DOHH2 (cell line): ENCODE data around the gene LTB4R2.

Source experiments
- H3F3A ChIP-seq: fragments of 200-600 bp; sonication (generic), shearing (Covaris generic); 2 replicates; pipeline ENCODE4 v1.6.0; 2016; ENCODE audit warnings: antibody characterized with exemption, mild to moderate bottlenecking; ENCODE audit not compliant: control insufficient read depth, insufficient read depth
- H3K27ac ChIP-seq: fragments of 200-600 bp; sonication (generic); 2 replicates; pipeline ENCODE4 v1.5.1; 2014; ENCODE audit warnings: low read depth, mild to moderate bottlenecking, low read length, moderate library complexity
- H3K27me3 ChIP-seq: fragments of 200-600 bp; sonication (generic); 2 replicates; pipeline ENCODE4 v1.6.1; 2014; ENCODE audit warnings: mild to moderate bottlenecking, low read length, mixed read lengths; ENCODE audit not compliant: control insufficient read depth
- H3K36me3 ChIP-seq: fragments of 200-600 bp; sonication (generic); 2 replicates; pipeline ENCODE4 v1.6.1; 2014; ENCODE audit warnings: mild to moderate bottlenecking, low read length, moderate library complexity, mixed read lengths; ENCODE audit not compliant: control insufficient read depth
- H3K4me1 ChIP-seq: fragments of 200-600 bp; sonication (generic); 2 replicates; pipeline ENCODE4 v1.6.1; 2014; ENCODE audit warnings: mild to moderate bottlenecking, low read length, mixed read lengths; ENCODE audit not compliant: control insufficient read depth
- H3K4me2 ChIP-seq: fragments of 200-600 bp; sonication (generic); 2 replicates; pipeline ENCODE4 v1.6.0; 2014; ENCODE audit warnings: mild to moderate bottlenecking, low read length, moderate library complexity
- H3K4me3 ChIP-seq: fragments of 200-600 bp; sonication (generic); 2 replicates; pipeline ENCODE4 v1.5.1; 2014; ENCODE audit warnings: mild to moderate bottlenecking, low read length, mixed read lengths
- H3K79me2 ChIP-seq: fragments of 200-600 bp; sonication (generic); 2 replicates; pipeline ENCODE4 v1.6.1; 2014; ENCODE audit warnings: mild to moderate bottlenecking, low read length, mixed read lengths; ENCODE audit not compliant: control insufficient read depth
- H3K9me2 ChIP-seq: fragments of 200-600 bp; sonication (generic); replicated peaks from 2 replicates; pipeline ENCODE4 v1.6.1; 2014; ENCODE audit warnings: mild to moderate bottlenecking, low read length, mixed read lengths; ENCODE audit not compliant: control insufficient read depth
- H3K9me3 ChIP-seq: fragments of 200-600 bp; sonication (generic); 2 replicates; pipeline ENCODE4 v1.6.1; 2014; ENCODE audit warnings: antibody characterized with exemption, low read length, mixed read lengths; ENCODE audit not compliant: control insufficient read depth, insufficient read depth
- H4K20me1 ChIP-seq: fragments of 200-600 bp; sonication (generic); 2 replicates; pipeline ENCODE4 v1.6.0; 2014; ENCODE audit warnings: low read depth, mild to moderate bottlenecking, antibody characterized with exemption, low read length, moderate library complexity; ENCODE audit not compliant: control insufficient read depth, insufficient read depth
- EZH2phosphoT487 ChIP-seq: fragments of 200-600 bp; sonication (generic); IDR thresholded peaks from 2 replicates; pipeline ENCODE4 v1.6.1; 2017; ENCODE audit warnings: borderline replicate concordance, mild to moderate bottlenecking, antibody characterized with exemption, low read length, moderate library complexity, mixed read lengths
- TF ChIP-seq, protein P1 (sequence below): fragments of 200-600 bp; sonication (generic); IDR thresholded peaks from one replicate; pipeline ENCODE4 v1.5.1; 2014; ENCODE audit warnings: antibody characterized with exemption, mild to moderate bottlenecking, low read depth, low read length; ENCODE audit not compliant: poor library complexity, severe bottlenecking

The LTB4R2 gene

DNA sequence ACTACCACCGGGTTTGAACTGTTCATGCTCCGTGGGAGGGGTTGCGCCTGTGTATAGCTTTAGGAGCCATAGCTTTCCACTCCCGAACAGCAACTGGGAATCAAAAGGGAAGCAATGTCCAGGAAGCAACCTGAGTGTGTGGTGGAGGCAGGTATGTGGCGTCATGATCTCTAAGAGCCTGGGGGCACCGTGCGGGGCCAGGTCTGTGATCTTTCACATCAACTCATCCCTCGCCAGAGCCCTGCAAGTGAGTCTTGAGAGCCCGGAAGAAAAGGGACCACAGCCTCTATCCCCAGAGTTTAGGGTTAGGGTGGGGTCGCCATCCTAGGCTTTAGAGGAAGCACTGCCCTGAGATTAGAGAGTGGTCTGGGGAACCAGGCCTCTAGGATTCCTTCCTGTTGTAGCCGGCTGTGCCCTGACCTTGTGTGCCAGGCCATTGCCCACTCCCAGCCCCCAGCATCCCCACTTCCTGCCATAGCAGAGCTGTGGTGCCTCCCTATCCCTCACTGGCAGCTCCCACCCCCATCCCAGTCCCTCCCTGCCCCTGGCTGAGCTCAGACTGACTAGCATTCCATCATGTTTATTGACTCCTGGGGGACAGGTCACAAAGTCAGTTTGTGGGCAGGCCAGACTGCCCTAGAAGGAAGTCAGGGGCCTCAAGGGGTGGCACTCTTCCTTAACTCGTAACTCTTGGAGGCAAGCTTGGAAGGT, 25.7 kb downstream of the LTB4R2 start:
- H3K4me1 ChIP-seq: peaks cover 43% of the 10 kb centered on the region
- no peak overlapping the region for H3K4me2 ChIP-seq
- H3K27me3 ChIP-seq: peaks cover 20% of the 10 kb centered on the region
- no peaks in the 10 kb centered on the region for H3K36me3 ChIP-seq
- no peaks in the 10 kb centered on the region for H3K9me2 ChIP-seq
- TF ChIP-seq, protein P1, sequence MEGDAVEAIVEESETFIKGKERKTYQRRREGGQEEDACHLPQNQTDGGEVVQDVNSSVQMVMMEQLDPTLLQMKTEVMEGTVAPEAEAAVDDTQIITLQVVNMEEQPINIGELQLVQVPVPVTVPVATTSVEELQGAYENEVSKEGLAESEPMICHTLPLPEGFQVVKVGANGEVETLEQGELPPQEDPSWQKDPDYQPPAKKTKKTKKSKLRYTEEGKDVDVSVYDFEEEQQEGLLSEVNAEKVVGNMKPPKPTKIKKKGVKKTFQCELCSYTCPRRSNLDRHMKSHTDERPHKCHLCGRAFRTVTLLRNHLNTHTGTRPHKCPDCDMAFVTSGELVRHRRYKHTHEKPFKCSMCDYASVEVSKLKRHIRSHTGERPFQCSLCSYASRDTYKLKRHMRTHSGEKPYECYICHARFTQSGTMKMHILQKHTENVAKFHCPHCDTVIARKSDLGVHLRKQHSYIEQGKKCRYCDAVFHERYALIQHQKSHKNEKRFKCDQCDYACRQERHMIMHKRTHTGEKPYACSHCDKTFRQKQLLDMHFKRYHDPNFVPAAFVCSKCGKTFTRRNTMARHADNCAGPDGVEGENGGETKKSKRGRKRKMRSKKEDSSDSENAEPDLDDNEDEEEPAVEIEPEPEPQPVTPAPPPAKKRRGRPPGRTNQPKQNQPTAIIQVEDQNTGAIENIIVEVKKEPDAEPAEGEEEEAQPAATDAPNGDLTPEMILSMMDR: no peak
- no peak for TF ChIP-seq EZH2phosphoT487
- no peaks in the 10 kb centered on the region for H3K79me2 ChIP-seq
- H3K4me3 ChIP-seq: no peak overlapping the region
- H3K9me3 ChIP-seq: no peaks in the 10 kb centered on the region
- no peaks in the 10 kb centered on the region for H4K20me1 ChIP-seq
- H3F3A ChIP-seq: no peaks in the 10 kb centered on the region; the same call in 1 of the 2 replicates
- H3K27ac ChIP-seq: no peak overlapping the region

DNA sequence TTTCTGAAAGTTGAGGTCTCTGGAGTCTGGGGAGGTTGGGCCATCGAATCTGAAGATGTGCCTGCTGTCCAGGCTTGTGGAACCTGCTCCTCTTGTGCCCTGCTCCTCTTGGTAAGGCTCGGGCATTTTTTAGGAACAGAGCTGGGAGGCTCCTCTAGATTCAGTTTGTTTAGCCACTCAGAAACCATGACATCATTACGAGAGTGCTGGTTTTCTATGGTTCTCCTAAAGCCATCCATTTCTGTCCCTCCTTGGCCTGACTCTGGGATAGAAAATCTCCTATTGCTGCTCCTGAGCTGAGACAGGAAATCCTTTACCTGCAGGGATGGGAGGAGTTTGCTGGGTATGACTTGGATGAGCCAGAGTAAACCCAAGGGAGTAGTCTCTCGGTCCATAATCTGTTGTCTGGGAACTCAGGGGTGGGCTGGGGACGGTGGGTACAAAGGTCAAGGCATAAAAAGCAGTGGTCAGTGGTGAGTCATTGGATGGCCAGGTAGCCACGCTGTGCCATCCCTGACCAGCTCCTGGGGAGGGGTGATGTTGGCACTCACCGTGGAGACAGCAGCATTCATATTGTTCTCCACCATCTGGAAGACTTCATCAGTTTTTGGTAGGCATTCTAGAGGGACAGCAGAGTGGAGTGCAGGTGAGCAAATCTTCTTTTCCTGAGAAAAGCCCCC, 27.3 kb downstream of the LTB4R2 start:
- no peaks in the 10 kb centered on the region; the same call in 1 of the 2 replicates for H3F3A ChIP-seq
- no peaks in the 10 kb centered on the region for H3K36me3 ChIP-seq
- H3K4me1 ChIP-seq: peaks cover 35% of the 10 kb centered on the region
- no peaks in the 10 kb centered on the region for H3K9me2 ChIP-seq
- no peak overlapping the region for H3K4me3 ChIP-seq
- peaks cover 23% of the 10 kb centered on the region for H3K27me3 ChIP-seq
- no peaks in the 10 kb centered on the region for H3K79me2 ChIP-seq
- H3K27ac ChIP-seq: no peak overlapping the region
- H3K9me3 ChIP-seq: no peaks in the 10 kb centered on the region
- H3K4me2 ChIP-seq: no peak overlapping the region
- TF ChIP-seq, protein P1: no peak
- TF ChIP-seq EZH2phosphoT487: no peak
- H4K20me1 ChIP-seq: no peaks in the 10 kb centered on the region

DNA sequence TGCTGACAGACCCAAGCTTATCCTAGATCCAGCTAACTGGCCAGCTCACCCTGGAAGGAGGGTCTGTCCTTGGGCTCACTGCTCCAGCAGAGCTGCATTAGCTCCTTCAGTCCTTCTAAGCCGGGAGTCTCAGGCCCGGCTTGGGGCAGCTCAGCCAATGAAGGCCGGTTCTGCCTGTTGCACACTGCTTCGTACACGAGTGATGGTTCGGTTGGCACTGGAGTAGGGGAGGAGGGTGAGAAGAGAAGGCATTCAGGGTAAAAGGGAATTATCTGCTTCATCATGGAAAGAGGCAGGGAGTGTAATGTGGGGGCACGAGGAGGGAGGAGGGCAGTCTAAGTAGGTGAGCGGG, 27.9 kb downstream of the LTB4R2 start:
- TF ChIP-seq, protein P1: no peak
- TF ChIP-seq EZH2phosphoT487: no peak
- Histone ChIP-seq H3K27me3 (peaks cover 18% of the 10 kb centered on the region), H3K9me2 (no peaks in the 10 kb centered on the region), H3K4me2 (no peak overlapping the region), H3K27ac (no peak overlapping the region), H3K4me1 (peaks cover 29% of the 10 kb centered on the region), H3K9me3 (no peaks in the 10 kb centered on the region), H3K36me3 (no peaks in the 10 kb centered on the region), H4K20me1 (no peaks in the 10 kb centered on the region), H3F3A (no peaks in the 10 kb centered on the region; the same call in 1 of the 2 replicates), H3K79me2 (no peaks in the 10 kb centered on the region), H3K4me3 (no peak overlapping the region)
